ENCODE data around the gene KCNN3.

Gene KCNN3

DNA sequence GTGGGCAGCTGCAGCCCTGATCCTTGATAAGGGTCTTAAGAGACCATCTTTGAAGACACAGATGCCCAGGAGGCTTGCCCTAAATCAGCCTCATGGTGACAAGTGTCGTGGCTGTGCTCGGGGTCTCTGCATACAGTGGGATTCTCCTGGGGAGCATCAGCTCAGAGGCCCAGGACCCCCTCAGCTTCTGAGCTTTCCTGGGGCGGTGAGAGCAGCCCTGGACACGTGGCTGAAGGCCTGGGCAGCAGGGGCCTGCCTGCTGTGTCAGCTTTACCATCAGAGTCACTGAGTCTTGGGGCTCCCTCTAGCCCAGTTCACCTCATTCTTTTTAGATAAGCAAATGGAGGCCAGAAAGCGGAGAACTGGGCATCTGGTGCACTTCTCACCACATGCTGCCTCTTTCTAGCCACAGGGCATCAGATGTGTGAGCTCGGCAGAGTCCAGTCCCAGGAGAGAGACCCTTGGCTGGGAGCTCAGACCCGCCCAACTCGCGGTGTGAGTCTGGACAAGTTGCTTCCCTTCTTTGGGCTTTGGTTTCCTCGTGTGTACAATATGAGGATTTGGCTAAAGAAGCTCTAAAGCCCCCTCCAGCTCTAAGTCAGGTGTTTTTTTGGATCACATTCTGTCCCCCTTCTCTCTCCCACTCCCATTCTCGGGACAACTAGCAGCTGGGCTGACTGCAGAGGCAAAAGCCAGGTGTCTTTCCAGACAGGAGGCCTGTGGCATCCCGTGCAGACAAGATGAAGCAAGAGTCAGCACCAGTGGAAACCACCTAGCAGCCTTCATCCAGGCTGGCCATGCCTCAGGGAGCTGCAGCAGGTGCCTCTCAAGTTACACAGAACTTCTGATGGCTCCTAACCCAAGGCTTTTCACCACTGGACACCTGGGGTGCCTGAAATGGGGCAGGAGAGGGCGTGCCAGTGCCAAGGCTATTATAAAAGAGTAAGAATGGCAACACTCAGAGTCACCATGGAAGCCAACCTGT, 119.1 kb downstream of the KCNN3 start:
- DNase-seq (ENCODE audit: low read depth, low spot score) = no peak

DNA sequence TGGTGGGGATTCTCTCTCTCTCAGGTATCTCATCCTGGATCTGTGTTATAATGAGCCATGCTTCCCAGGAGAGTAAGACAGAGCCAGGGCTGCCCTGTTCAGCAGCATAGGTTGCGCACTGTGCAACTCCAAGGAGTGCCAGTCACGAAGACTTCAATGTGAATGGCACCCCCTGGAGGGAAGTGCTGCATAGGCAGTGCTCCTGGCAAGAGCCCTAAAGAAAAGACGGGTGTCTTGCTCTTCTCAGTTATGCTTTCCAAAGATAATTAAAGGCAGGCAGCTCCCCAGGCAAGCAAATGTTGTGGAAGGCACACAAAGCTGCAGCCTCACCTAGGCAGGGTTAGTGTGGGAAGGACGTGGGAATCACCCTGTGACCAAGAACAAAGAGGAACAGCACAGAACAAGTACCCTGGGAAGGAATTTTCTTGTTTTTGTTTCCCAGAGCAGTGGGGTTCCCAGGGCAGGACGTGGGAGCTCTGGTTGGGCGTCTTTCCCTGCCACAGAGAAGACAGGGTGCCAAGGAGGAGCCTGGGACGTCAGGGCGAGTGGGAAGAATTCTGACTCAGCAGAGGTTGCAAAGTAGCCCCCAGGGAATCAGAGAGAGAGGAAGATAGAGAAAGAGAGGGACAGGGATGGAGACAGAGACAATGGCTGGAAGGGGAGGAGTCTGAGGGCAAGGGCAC, 120.9 kb downstream of the KCNN3 start:
- DNase-seq (ENCODE audit: low read depth, low spot score) = peak; percentile 59

DNA sequence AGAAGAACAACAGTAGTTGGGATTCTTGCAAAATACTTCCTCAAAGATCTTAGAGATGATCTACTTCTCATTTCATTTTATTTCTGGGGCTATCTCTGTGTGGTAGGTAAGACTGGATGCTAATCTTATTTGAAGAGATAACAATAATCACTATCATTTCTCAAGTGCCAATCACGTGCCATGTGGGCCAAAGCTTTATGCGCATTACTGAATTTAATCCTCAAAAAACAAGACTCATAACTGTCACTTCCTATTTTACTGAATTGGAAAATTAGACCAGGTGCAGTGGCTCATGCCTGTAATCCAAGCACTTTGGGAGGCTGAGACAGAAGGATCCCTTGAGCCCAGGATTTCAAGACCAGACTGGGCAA, 121.7 kb downstream of the KCNN3 start:
- DNase-seq (ENCODE audit: low read depth, low spot score) = no peak

DNA sequence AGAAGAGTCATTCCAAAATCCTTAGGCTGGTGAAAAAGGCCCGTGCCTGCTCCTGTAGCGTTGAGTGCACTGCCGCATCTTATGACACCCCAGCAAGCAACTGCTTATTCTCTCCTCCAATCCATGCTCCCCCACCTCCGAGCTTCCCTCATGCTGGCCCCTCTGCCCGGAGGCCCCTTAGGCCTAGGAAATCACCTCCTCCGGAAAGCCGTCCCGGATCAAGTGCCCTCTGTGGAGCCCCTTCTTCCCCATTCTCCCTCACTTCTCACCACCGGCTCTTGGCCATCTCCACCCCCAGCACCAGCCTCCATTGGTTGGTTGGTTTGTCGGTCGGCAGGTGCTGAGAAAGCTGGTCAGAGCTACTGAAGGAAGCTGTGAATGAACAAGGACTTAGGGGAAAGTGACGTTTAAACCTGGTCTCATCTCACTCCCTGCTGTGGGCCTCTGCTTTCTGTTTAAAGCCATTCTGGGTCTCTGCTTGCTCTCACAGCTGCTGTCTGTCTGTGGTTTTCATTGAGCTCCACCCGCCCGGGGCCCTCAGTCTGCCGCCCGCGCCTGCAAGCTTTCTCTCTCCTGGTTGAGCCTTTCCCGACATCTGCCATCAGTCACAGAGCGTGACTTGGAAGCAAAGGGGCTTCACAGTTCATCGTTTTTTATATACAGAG, 122.2 kb downstream of the KCNN3 start:
- DNase-seq (ENCODE audit: low read depth, low spot score) = peak; percentile 23

DNA sequence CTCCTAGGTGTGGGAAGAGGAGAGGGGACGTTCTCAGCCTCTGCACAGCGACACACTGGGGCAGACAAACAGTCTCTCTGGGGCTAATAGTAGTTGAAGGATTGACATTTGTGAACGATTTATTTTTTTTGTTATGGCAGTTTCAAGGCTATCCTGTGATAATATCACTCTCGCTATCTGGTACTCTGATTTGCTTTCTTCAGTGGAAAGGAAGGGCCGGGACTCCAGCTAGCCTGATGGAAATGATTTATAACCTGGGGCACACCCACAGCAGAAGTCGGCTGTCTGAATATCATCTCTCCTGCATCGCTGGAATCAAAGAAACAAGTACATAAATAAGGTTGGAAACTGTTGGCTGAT, 122.7 kb downstream of the KCNN3 start:
- DNase-seq (ENCODE audit: low read depth, low spot score) = no peak

DNA sequence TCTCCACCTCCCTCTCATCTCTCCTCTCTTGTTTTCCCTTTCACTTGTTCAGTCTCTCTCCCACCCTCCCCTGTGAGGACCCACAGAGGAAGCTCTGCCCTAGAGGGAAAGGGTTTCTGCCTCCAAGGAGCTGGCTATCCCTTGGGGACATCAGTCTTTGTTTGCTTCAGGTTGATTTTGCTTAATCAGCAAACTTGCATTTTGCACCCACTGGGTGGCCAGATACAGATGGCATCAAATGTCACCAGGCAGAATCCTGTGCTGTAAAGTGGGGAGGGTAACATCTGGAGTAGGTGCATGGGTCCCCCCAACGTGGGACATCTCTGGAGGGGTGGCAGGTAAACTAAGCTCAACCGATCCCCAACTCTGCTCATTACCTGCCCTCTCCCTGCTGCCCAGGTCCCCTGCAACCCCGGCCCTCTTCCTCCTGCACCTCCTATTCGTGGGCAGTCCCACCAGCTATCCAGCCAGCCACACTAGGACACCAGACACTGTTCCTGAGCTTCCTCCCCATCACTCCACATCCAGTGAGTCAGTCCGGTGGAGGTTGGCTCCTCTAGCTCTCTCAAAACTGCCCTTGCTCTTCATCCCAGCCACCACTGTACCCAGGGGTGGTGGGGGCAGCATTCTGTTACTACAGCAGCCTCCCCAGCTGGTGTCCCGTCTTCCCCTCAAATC, 123.3 kb downstream of the KCNN3 start:
- no peak for DNase-seq (ENCODE audit: low read depth, low spot score)

DNA sequence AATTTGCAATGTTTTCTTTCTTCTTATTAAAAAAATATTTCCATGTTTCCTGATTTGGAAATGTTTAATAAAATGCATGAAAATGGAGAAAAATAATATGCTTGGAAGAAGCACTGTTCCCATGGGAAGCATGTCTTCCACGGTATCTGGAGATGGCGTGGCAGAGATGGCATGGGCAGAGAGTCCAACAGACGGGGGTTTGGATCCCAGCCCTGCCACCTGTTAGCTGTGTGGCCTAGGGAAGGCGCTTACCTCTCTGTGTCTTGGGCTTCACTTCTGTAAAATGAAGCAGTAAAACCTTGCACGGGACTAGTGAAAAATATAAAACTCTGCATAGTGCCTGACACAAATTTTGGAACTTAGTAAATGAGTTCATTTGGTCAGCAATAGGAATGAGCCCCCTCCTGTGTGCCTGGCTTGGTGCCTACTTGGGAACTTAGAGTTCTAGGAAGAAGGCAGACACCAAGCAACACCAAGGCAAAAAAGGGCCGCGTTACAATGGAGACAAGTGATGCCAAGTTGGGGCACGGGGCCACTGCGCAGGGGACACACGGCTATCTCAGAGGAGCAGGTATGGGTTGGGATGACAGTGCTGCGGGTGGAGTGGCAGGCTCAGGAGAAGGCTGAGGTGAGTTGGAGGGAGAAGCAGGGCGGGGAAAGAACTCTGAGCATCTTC, 124.2 kb downstream of the KCNN3 start:
- DNase-seq (ENCODE audit: low read depth, low spot score) = no peak

DNA sequence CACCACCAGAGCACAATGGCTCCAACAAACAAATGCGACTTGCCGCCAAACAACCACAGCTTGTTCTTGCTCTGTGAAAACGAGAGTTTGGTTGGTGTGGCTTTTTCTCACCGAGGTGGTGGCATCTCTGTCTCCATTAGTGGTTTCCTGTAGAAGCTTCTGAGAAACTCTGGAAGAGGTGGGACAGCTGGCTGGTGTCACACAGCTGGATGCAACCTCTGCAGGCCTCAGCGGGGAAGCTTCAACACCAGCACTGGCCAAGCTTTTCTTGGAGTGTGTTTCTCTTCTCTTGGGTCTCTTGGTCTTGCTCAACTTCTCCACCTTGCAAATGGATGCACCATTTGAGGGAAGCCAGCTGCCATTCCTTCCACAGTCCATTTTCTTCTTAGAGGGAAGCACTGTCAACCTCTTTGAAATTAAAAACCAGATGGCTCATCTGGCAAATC, 124.8 kb downstream of the KCNN3 start:
- DNase-seq (ENCODE audit: low read depth, low spot score) = no peak

DNA sequence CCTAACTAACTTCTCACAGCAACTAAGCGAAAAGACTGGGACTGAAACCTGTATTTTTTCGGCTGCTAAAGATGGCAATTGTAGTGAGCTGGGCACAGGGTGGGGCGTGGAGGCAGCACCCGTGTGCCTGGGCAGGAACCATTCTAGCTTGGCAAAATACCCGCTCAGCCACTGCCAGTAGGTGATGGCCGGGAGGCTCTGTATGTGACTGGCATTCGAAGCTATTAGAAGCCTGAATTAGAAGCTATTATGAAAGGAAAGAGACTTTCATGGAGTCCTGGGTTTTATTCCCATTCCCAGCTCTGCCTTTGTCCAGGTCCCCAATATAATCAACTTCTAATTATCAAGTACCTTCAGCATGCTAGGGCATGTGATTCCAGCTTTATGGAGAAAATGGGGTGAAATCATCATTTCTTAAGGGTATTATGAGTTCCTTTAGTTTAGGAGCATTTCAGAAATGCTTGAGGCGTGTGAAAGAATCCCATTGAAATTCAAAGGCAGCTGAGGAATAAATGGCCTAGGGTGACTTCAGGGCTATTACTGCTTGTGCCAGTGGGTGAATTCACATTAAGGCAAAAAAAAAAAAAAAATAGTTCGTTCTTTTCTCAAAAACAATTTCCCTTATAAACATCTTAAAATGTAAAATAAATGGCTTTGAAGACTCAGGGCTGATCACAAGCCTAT, 125.6 kb downstream of the KCNN3 start:
- DNase-seq (ENCODE audit: low read depth, low spot score) = peak; percentile 19

DNA sequence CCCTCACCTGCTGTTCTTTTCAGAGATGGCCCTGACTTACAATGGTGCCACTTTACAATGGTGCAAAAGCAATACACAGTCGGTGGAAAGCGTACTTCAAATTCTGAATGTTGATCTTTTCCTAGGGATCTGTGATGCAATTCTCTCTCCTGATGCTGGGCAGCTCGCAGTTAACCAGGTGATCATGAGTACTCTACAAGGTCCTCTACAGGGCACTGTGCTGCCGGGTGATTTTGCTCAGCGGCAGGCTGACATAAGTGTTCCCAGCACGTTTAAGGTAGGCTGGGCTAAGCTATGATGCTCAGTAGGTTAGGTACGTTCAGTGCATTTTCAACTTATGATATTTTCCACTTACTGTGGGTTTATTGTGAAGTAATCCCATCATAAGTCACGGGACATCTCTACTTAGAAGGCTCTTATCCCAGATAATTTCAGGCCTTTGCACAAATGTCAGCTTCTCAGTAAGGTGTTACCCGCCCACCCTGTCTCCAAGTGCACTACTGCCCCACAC, 126.5 kb downstream of the KCNN3 start:
- DNase-seq (ENCODE audit: low read depth, low spot score) = no peak

DNA sequence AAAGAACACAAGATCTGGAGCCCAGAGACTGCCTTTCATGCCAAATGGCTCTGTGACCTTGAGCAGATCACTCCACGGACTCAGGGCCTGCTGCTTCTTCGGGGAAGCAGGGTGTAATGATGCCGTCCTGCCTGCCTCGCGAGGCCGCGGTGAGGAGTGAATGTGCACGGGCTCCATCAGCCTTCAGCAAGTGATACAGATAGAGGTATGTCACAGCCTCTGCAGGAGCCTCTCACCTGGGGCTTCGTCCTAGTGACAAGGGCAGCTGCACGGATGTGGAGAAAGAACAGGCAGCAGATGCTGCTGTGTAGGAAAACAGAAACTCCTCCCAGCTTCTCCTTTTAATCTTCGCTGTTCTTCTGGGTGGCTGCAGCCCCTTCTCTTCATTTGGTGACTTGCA, 127.5 kb downstream of the KCNN3 start:
- DNase-seq (ENCODE audit: low read depth, low spot score) = no peak

DNA sequence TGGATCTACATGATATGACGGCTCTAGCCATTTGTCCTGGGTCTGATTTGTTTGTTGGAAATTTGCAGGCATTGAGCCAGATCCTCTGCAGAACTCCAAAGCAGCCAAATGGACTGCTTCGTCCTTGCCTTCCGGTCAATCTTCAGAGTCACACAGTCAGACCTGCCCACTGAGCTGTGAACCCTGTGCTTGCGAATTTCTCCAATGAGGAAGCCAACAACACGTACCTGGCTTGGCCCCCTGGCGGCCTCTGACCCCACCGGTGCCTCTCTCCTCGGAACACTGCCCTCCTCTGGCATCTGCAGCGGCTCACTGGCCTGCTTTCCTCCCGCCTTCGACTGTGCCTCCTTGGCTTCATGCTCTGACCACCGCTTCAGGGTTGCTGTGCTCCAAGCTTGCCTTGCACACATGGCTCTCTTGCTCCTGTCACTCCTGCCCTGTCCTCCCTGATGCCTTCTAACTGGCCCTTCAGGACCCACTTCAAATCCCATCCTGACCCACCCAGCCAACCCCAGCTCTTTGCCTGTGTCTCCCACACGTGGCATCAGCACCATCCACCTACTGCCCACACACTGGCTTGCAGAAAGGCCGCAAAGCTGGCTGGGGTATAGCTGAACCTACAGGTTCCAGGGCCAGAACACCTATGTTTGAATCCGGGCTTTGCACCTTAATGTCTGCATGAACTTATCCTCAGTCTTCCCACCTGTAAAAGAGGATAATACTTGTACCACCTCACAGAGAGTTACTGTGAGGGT, 128.2 kb downstream of the KCNN3 start:
- DNase-seq (ENCODE audit: low read depth, low spot score) = peak; percentile 31

DNA sequence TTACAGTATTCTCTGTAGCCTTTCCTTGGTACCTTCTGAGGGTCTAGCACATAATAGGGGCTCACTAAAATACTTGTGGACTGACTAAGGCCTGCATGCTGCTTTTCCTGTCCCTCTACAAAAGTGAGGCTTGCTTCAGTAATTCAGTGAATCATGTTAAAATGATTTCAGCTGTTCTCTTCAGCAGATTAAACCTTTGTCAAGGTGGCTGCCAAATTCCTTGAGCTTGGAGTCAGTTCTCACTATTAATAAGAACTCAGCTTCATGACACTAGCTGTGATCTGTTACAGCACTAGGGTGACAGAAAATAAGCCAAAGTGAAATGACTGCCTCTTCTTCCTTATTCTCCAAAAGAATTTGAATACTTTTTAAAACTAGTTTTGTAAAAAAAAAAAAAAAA, 128.8 kb downstream of the KCNN3 start:
- DNase-seq (ENCODE audit: low read depth, low spot score) = peak; percentile 50

DNA sequence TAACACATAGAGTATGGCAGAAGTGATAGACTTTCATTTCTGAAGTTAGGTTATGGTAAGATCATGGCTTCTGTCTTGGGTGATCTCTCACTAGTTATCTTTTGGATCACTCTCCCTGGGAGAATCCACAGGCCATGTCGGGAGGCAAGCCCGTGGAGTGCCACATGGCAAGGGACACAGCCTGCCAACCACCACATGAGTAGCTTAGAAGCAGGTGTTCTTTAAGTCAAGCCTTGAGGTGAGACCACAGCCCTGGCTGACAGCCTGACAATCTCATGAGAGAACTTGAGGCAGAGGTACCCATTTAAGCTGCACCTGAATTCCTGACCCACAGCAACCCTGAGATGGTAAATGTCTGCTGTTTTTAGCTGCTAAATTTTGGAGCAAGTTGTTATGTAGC, 130.4 kb downstream of the KCNN3 start:
- DNase-seq (ENCODE audit: low read depth, low spot score) = no peak

DNA sequence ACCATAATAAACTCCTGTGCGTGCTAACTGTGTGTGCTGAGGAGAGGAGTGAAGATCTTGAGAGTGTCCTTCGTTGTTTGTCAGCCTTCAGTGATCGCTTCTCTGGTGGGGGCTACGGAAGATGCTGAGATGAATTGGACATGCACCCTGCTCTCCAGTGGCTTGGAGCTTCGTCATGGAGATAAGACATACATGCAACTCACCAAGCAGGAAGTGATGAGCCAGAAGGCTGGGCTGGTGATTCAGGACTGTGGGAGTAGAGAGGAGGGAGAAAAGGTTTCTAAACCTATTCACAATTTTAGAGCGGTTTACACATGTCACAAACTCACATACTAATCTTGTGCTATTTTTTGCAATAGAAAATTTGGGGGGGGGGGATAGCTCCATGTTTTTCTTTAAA, 133.2 kb downstream of the KCNN3 start:
- DNase-seq (ENCODE audit: low read depth, low spot score) = no peak

DNA sequence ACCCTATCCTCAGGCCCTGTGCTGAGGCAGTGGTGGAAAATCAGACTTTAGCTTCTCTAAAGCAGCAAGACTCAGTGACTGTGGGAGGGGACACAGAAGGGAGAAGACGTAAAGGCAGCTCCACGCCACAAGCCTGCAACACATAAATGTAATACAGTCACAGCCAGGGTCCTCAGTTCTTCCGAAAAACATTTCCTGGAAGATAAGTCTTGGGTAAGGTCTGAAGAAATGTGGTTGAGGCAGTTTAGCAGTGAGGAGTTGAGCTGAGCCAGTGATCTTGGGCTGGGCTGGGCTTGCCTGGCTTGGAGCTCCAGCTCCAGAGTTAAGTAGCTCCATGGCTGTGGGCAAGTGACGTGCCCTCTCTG, 134.3 kb downstream of the KCNN3 start:
- no peak for DNase-seq (ENCODE audit: low read depth, low spot score)

DNA sequence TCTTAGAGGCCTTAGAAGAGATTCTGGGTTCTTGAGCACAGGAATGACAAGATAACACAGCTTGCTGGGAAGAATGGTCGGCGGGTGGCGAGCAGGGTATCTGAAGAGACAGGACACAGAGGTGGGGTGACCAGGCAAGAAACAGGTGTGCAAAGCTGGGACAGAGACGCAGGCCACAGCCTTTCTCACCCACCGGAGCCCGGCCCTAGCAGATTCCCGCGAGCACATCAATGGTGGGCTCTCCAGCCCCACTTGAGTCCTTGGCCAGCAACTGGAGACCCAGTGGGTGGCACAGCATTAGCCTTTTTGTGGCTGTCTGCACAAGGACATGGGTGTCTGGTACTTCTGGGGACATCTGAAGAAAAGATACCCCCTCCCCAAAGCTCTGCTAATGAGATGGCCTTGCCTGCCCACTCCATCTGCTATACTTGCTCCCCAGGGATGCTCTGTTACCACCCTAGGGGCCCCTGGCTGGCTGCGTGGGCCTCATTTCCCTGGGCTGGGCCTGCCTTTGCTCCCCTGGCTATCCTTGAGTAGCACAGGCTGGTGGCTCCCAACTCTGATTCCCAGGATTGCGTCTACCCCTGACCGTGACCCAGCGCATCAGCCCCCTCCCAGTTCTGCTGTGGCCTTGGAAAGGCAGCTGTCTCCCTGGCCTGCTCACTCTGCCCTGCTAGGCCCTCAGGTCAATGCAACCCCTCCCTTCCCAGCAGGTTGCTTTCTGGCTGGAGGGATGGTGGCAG, 134.8 kb downstream of the KCNN3 start:
- DNase-seq (ENCODE audit: low read depth, low spot score) = no peak

DNA sequence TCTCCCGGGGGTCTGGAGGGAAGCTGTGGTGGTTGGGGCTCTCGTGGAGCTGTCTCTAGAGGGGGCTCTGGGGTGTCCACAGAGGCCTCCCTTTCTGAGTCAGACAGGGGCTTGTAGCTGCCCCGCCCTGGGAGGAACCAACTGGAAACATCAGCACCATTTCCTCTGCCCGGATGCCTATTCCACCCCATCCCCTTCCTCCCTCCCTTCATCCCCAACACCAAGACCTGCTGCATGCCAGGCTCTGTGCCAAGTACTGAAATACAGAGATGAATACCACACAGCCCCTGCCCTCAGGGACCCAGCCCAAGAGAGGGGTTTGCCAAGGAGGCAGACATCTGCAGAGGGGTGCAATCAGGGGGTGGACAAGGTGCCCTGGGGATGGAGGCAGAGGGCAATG, 136.5 kb downstream of the KCNN3 start:
- no peak for DNase-seq (ENCODE audit: low read depth, low spot score)

DNA sequence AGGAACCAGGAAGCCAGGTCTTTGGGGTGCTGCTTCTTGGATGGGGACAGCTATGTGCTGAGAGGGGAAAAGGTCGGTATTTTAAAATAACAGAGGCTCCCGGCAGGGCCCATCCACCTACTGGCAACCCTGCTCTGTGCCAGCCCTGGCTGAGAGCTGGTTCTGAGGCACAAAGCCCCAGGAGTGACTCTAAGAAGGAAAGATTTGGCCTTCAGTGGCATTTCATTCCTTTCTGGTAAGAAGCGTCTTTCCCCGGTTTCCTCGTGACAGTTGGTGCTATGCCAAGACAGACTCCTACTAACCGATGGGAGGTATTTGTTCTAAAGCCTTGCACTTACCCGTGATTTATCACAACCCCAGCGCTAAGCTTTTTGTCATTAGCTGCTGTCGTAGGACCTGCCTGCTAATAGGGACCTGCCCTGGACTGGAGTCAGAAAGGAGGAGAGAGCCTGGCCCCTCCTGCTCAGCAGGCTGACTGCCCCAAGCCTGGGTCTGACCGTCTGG, 139.0 kb downstream of the KCNN3 start:
- peak; percentile 73 for DNase-seq (ENCODE audit: low read depth, low spot score)

Measured in astrocyte of the hippocampus (primary cell).